Measurements from ENCODE around the gene CMTM1. TPM values are rescaled to one million over a fixed set of nuclear protein-coding genes. Genes with fewer than 3 reads are reported as not detected.

CMTM1 gene
- total RNA-seq, 1 experiment from 2014 or later: 2.6 TPM

DNA sequence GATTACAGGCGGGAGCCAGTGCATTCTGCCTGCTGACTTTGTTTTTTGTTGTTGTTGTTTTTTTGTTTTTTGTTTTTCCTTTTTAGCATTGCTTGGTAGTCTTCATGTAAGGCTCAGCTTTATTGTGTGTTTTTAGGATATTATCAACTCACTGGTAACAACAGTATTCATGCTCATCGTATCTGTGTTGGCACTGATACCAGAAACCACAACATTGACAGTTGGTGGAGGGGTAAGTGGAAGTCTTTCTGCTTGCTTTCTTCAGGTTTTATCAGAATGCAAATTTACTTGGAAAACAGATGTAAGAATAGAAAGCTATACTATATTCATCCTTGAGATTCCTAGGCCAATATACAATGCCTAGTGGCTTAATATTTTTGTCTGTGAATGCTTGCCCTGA is 3.3 kb upstream of the CMTM1 start:
- no peaks in the 10 kb centered on the region for H3K79me1 ChIP-seq (ENCODE audit: insufficient read depth, low read depth, low read length, poor library complexity, severe bottlenecking)
- no peak overlapping the region for H3K23ac ChIP-seq (ENCODE audit: insufficient read length, low read depth, low read length)
- no peak overlapping the region for H3K4me2 ChIP-seq (ENCODE audit: insufficient read depth, insufficient read length, low read length)
- H3K4me3 Mint-ChIP-seq: no peak overlapping the region
- H3K36me3 Mint-ChIP-seq (ENCODE audit: insufficient read depth in 1 of 3, low read depth in 3 of 3): peaks cover 3 to 23% (median 20%) of the 10 kb centered on the region in 3 experiments; a peak in 5 of 7 replicates
- H3K56ac ChIP-seq (ENCODE audit: insufficient read length, low read depth, low read length): no peak overlapping the region
- H3K14ac ChIP-seq (ENCODE audit: insufficient read depth, low read length): no peak overlapping the region
- H4K20me1 ChIP-seq (ENCODE audit: control insufficient read depth, insufficient read depth, insufficient read length): peaks cover 3% of the 10 kb centered on the region
- no peaks in the 10 kb centered on the region for H3K4me1 ChIP-seq (ENCODE audit: insufficient read depth, low read length)
- no peaks in the 10 kb centered on the region for H3K4me1 Mint-ChIP-seq
- TF ChIP-seq, protein P1, sequence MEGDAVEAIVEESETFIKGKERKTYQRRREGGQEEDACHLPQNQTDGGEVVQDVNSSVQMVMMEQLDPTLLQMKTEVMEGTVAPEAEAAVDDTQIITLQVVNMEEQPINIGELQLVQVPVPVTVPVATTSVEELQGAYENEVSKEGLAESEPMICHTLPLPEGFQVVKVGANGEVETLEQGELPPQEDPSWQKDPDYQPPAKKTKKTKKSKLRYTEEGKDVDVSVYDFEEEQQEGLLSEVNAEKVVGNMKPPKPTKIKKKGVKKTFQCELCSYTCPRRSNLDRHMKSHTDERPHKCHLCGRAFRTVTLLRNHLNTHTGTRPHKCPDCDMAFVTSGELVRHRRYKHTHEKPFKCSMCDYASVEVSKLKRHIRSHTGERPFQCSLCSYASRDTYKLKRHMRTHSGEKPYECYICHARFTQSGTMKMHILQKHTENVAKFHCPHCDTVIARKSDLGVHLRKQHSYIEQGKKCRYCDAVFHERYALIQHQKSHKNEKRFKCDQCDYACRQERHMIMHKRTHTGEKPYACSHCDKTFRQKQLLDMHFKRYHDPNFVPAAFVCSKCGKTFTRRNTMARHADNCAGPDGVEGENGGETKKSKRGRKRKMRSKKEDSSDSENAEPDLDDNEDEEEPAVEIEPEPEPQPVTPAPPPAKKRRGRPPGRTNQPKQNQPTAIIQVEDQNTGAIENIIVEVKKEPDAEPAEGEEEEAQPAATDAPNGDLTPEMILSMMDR (conservative IDR thresholded peaks at IDR 0.05): no peak
- H3K9me3 Mint-ChIP-seq: no peaks in the 10 kb centered on the region
- WGBS (ENCODE audit: extremely low coverage, insufficient read length, low lambda C conversion rate): no CpG with 5 or more reads among the region's 2 CpGs
- H3T11ph ChIP-seq (ENCODE audit: low read length): no peak overlapping the region
- no peak overlapping the region for H3K4ac ChIP-seq (ENCODE audit: low read depth, low read length)
- H3K27ac Mint-ChIP-seq: no peak overlapping the region
- no peak overlapping the region for H2BK15ac ChIP-seq (ENCODE audit: low read depth, low read length)
- H4K8ac ChIP-seq (replicated peaks; ENCODE audit: insufficient read length, low read depth, low read length): no peak overlapping the region
- no peak overlapping the region for H4K5ac ChIP-seq (ENCODE audit: insufficient read length, low read depth, low read length)
- H2BK5ac ChIP-seq (ENCODE audit: insufficient read length, low read length): no peak overlapping the region
- H3K23me2 ChIP-seq (ENCODE audit: insufficient read length, low read depth, low read length, poor library complexity, severe bottlenecking): no peaks in the 10 kb centered on the region
- no peak overlapping the region for H3K18ac ChIP-seq (ENCODE audit: insufficient read length, low read depth, low read length)
- no peak overlapping the region for H2AK5ac ChIP-seq (ENCODE audit: insufficient read length, low read length)
- H3K9me3 ChIP-seq (ENCODE audit: control insufficient read depth, low read depth, low read length): no peaks in the 10 kb centered on the region
- DNase-seq: no peak
- no peaks in the 10 kb centered on the region for H3K27me3 ChIP-seq (ENCODE audit: insufficient read depth, low read length)
- H2BK12ac ChIP-seq (ENCODE audit: insufficient read length, low read depth, low read length): no peak overlapping the region
- no peak overlapping the region for H4K91ac ChIP-seq (ENCODE audit: insufficient read length, low read depth, low read length)
- H3K27ac ChIP-seq (ENCODE audit: insufficient read length, low read depth, low read length): no peak overlapping the region
- no peak overlapping the region for H2BK20ac ChIP-seq (ENCODE audit: low read depth, low read length, poor library complexity, severe bottlenecking)
- no peak overlapping the region for H3K9ac ChIP-seq (ENCODE audit: extremely low read depth, insufficient read length, low read length)
- H2BK120ac ChIP-seq (ENCODE audit: low read depth, low read length, poor library complexity, severe bottlenecking): no peak overlapping the region
- no peaks in the 10 kb centered on the region for H3K27me3 Mint-ChIP-seq (ENCODE audit: low read depth)
- no peaks in the 10 kb centered on the region for H3K79me2 ChIP-seq (ENCODE audit: insufficient read depth, low read length)
- H2AFZ ChIP-seq (ENCODE audit: low read length): no peak overlapping the region

All from H9 (cell line).